H9 (cell line): ENCODE measurements around the gene ADAT3. TPM values are rescaled to one million over a fixed set of nuclear protein-coding genes. Genes with fewer than 3 reads are reported as not detected.

Experiments
- DNase-seq: peaks from one replicate; pipeline ENCODE4 v3.0.0-alpha.2; 2017
- H2AFZ ChIP-seq: one replicate; pipeline ENCODE4 v1.6.1; 2013; ENCODE audit warnings: mild to moderate bottlenecking, low read length, control low read depth, moderate library complexity
- H2AK5ac ChIP-seq: 2 replicates; pipeline ENCODE4 v1.6.1; 2013; ENCODE audit warnings: low read length, control low read depth, mixed read lengths; ENCODE audit not compliant: insufficient read length
- H2BK120ac ChIP-seq: one replicate; pipeline ENCODE4 v1.6.1; 2013; ENCODE audit warnings: low read depth, mild to moderate bottlenecking, low read length, control low read depth, inconsistent platforms; ENCODE audit not compliant: poor library complexity, severe bottlenecking
- H2BK12ac ChIP-seq: 2 replicates; pipeline ENCODE4 v1.6.1; 2013; ENCODE audit warnings: low read length, control low read depth, mixed read lengths, low read depth; ENCODE audit not compliant: insufficient read length
- H2BK15ac ChIP-seq: 2 replicates; pipeline ENCODE4 v1.6.1; 2013; ENCODE audit warnings: low read depth, low read length, control low read depth
- H2BK20ac ChIP-seq: one replicate; pipeline ENCODE4 v1.6.1; 2013; ENCODE audit warnings: low read depth, mild to moderate bottlenecking, low read length, control low read depth, inconsistent platforms; ENCODE audit not compliant: poor library complexity, severe bottlenecking
- H2BK5ac ChIP-seq: 2 replicates; pipeline ENCODE4 v1.6.1; 2013; ENCODE audit warnings: low read length, control low read depth, mixed read lengths; ENCODE audit not compliant: insufficient read length
- H3K14ac ChIP-seq: 2 replicates; pipeline ENCODE4 v1.6.1; 2013; ENCODE audit warnings: low read length, control low read depth; ENCODE audit not compliant: insufficient read depth
- H3K18ac ChIP-seq: 2 replicates; pipeline ENCODE4 v1.6.1; 2013; ENCODE audit warnings: low read depth, mild to moderate bottlenecking, mixed read lengths, low read length, control low read depth; ENCODE audit not compliant: insufficient read length
- H3K23ac ChIP-seq: 2 replicates; pipeline ENCODE4 v1.6.1; 2013; ENCODE audit warnings: low read length, control low read depth, mixed read lengths, low read depth; ENCODE audit not compliant: insufficient read length
- H3K23me2 ChIP-seq: 2 replicates; pipeline ENCODE4 v1.6.1; 2013; ENCODE audit warnings: low read depth, mild to moderate bottlenecking, mixed read lengths, low read length, control low read depth; ENCODE audit not compliant: insufficient read length, poor library complexity, severe bottlenecking
- H3K27ac ChIP-seq: 2 replicates; pipeline ENCODE4 v1.5.1; 2013; ENCODE audit warnings: low read length, control low read depth, mixed read lengths, low read depth; ENCODE audit not compliant: insufficient read length
- H3K27me3 ChIP-seq: 2 replicates; pipeline ENCODE4 v1.6.1; 2013; ENCODE audit warnings: low read length, control low read depth, inconsistent platforms; ENCODE audit not compliant: insufficient read depth
- H3K4ac ChIP-seq: 2 replicates; pipeline ENCODE4 v1.6.1; 2013; ENCODE audit warnings: low read depth, mild to moderate bottlenecking, control low read depth, inconsistent platforms, low read length, moderate library complexity
- H3K4me1 ChIP-seq: 2 replicates; pipeline ENCODE4 v1.6.1; 2013; ENCODE audit warnings: low read length, control low read depth, inconsistent platforms; ENCODE audit not compliant: insufficient read depth
- H3K4me2 ChIP-seq: 2 replicates; pipeline ENCODE4 v1.6.1; 2013; ENCODE audit warnings: low read length, control low read depth, mixed read lengths; ENCODE audit not compliant: insufficient read length, insufficient read depth
- H3K56ac ChIP-seq: 2 replicates; pipeline ENCODE4 v1.6.1; 2013; ENCODE audit warnings: low read depth, mild to moderate bottlenecking, mixed read lengths, low read length, control low read depth; ENCODE audit not compliant: insufficient read length
- H3K79me1 ChIP-seq: 2 replicates; pipeline ENCODE4 v1.6.1; 2013; ENCODE audit warnings: low read depth, mild to moderate bottlenecking, moderate library complexity, low read length, control low read depth, inconsistent platforms; ENCODE audit not compliant: insufficient read depth, poor library complexity, severe bottlenecking
- H3K79me2 ChIP-seq: 2 replicates; pipeline ENCODE4 v1.6.1; 2013; ENCODE audit warnings: low read length, control low read depth, inconsistent platforms; ENCODE audit not compliant: insufficient read depth
- H3K9ac ChIP-seq: 2 replicates; pipeline ENCODE4 v1.6.1; 2013; ENCODE audit warnings: low read length, control low read depth, mixed read lengths; ENCODE audit not compliant: insufficient read length; ENCODE audit errors: extremely low read depth
- H3K9me3 ChIP-seq: one replicate; pipeline ENCODE4 v1.6.1; 2013; ENCODE audit warnings: low read depth, low read length, inconsistent platforms; ENCODE audit not compliant: control insufficient read depth
- H3T11ph ChIP-seq: one replicate; pipeline ENCODE4 v1.6.1; 2013; ENCODE audit warnings: mild to moderate bottlenecking, low read length, control low read depth, inconsistent platforms
- H4K20me1 ChIP-seq: one replicate; pipeline ENCODE4 v1.6.1; 2013; ENCODE audit not compliant: control insufficient read depth, insufficient read length, insufficient read depth
- H4K5ac ChIP-seq: 2 replicates; pipeline ENCODE4 v1.6.1; 2013; ENCODE audit warnings: low read depth, mild to moderate bottlenecking, mixed read lengths, low read length, control low read depth; ENCODE audit not compliant: insufficient read length
- H4K8ac ChIP-seq: replicated peaks from 2 replicates; pipeline ENCODE4 v1.6.1; 2013; ENCODE audit warnings: low read length, control low read depth, mixed read lengths, low read depth; ENCODE audit not compliant: insufficient read length
- H4K91ac ChIP-seq: 2 replicates; pipeline ENCODE4 v1.6.1; 2013; ENCODE audit warnings: low read depth, mild to moderate bottlenecking, moderate library complexity, mixed read lengths, low read length, control low read depth; ENCODE audit not compliant: insufficient read length
- H3K27ac Mint-ChIP-seq, 3 experiments: 2 replicates in 2 of 3; 3 replicates in 1 of 3; pipeline ENCODE4 v1.8.0; 2020 to 2021; ENCODE audit warnings: mixed read lengths in 3 of 3, mild to moderate bottlenecking in 1 of 3, moderate library complexity in 1 of 3
- H3K27me3 Mint-ChIP-seq: 2 replicates; pipeline ENCODE4 v1.8.0; 2021; ENCODE audit warnings: low read depth, mild to moderate bottlenecking, moderate library complexity, mixed read lengths
- H3K36me3 Mint-ChIP-seq, 3 experiments: 2 replicates in 2 of 3; 3 replicates in 1 of 3; pipeline ENCODE4 v1.8.0; 2020 to 2021; ENCODE audit warnings: low read depth in 3 of 3, mixed read lengths in 3 of 3; ENCODE audit not compliant: insufficient read depth in 1 of 3
- H3K4me1 Mint-ChIP-seq, 2 experiments: 2 replicates each; pipeline ENCODE4 v1.8.0; 2020; ENCODE audit warnings: mixed read lengths in 2 of 2
- H3K4me3 Mint-ChIP-seq, 2 experiments: 2 replicates in 1 of 2; 3 replicates in 1 of 2; pipeline ENCODE4 v1.8.0; 2020 to 2021; ENCODE audit warnings: mild to moderate bottlenecking in 2 of 2, mixed read lengths in 2 of 2, moderate library complexity in 1 of 2
- H3K9me3 Mint-ChIP-seq, 2 experiments: 2 replicates in 1 of 2; 3 replicates in 1 of 2; pipeline ENCODE4 v1.8.0; 2020; ENCODE audit warnings: mild to moderate bottlenecking in 2 of 2, mixed read lengths in 2 of 2, moderate library complexity in 1 of 2
- WGBS: extraction: QIAGEN DNeasy Blood & Tissue Kit; methylation state at CpG from one replicate; pipeline ENCODE4 v1.1.7; 2013; ENCODE audit warnings: missing lambda C conversion rate, low lambda C conversion rate, mixed read lengths; ENCODE audit not compliant: insufficient read length; ENCODE audit errors: extremely low coverage; 5-methylcytosine and 5-hydroxymethylcytosine counted together
- total RNA-seq: library from RNA; stranded (reverse); gene quantifications from 2 replicates; pipeline ENCODE4 v1.2.1, GENCODE V29; 2021
- TF ChIP-seq, protein P1 (sequence below): fragments of 200-600 bp; sonication (generic); conservative IDR thresholded peaks from 3 replicates; pipeline ENCODE4 v1.8.0; 2021; ENCODE audit warnings: antibody characterized with exemption, mild to moderate bottlenecking

ADAT3 gene
- total RNA-seq, 1 experiment from 2014 or later, result 12.2 TPM

GRCh38 chr19:1875646-1876495, 29.3 kb upstream of the ADAT3 start:
- H3K4ac ChIP-seq, result no peak overlapping the region
- no peak overlapping the region for H2BK120ac ChIP-seq
- H3K56ac ChIP-seq, result no peak overlapping the region
- H3K14ac ChIP-seq, result peak overlapping the region; percentile 79
- H4K91ac ChIP-seq, result no peak overlapping the region
- peaks cover 14 to 15% of the 10 kb centered on the region in 2 experiments for H3K4me1 Mint-ChIP-seq
- H3K23ac ChIP-seq, result no peak overlapping the region
- no peaks in the 10 kb centered on the region for H3K9me3 ChIP-seq
- no peak overlapping the region for H2BK20ac ChIP-seq
- H3K27ac Mint-ChIP-seq, result peak overlapping the region in 2 of 3 experiments; percentile 82 to 95; a peak in 5 of 7 replicates
- H2BK12ac ChIP-seq, result no peak overlapping the region
- H4K8ac ChIP-seq, result no peak overlapping the region
- no peaks in the 10 kb centered on the region for H4K20me1 ChIP-seq
- no peaks in the 10 kb centered on the region for H3K27me3 Mint-ChIP-seq
- H2AK5ac ChIP-seq, result no peak overlapping the region
- DNase-seq, result peak; percentile 91
- H2BK15ac ChIP-seq, result no peak overlapping the region
- no peaks in the 10 kb centered on the region; the same call in 1 of the 2 replicates for H3K4me1 ChIP-seq
- peak overlapping the region; percentile 98 to 99 for H3K4me3 Mint-ChIP-seq
- peak overlapping the region; percentile 85 for H3K4me2 ChIP-seq
- no peak overlapping the region for H2AFZ ChIP-seq
- peak overlapping the region; percentile 78 for H3K9ac ChIP-seq
- no peak overlapping the region for H2BK5ac ChIP-seq
- no peak overlapping the region for H4K5ac ChIP-seq
- peaks cover 10% of the 10 kb centered on the region for H3K79me1 ChIP-seq
- WGBS, result no CpG with 5 or more reads among the region's 87 CpGs
- H3K27me3 ChIP-seq, result no peaks in the 10 kb centered on the region
- no peak overlapping the region for H3T11ph ChIP-seq
- TF ChIP-seq, protein P1, sequence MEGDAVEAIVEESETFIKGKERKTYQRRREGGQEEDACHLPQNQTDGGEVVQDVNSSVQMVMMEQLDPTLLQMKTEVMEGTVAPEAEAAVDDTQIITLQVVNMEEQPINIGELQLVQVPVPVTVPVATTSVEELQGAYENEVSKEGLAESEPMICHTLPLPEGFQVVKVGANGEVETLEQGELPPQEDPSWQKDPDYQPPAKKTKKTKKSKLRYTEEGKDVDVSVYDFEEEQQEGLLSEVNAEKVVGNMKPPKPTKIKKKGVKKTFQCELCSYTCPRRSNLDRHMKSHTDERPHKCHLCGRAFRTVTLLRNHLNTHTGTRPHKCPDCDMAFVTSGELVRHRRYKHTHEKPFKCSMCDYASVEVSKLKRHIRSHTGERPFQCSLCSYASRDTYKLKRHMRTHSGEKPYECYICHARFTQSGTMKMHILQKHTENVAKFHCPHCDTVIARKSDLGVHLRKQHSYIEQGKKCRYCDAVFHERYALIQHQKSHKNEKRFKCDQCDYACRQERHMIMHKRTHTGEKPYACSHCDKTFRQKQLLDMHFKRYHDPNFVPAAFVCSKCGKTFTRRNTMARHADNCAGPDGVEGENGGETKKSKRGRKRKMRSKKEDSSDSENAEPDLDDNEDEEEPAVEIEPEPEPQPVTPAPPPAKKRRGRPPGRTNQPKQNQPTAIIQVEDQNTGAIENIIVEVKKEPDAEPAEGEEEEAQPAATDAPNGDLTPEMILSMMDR, result no peak; the same call in 2 of the 3 replicates
- no peaks in the 10 kb centered on the region for H3K9me3 Mint-ChIP-seq
- H3K23me2 ChIP-seq, result peaks cover 21% of the 10 kb centered on the region
- peaks cover 0 to 6% (median 0%) of the 10 kb centered on the region in 3 experiments; a peak in 2 of 7 replicates for H3K36me3 Mint-ChIP-seq
- no peak overlapping the region for H3K27ac ChIP-seq
- peaks cover 9% of the 10 kb centered on the region; the same call in 1 of the 2 replicates for H3K79me2 ChIP-seq
- peak overlapping the region; percentile 71 for H3K18ac ChIP-seq
